GM12875 (cell line): ENCODE data around the gene GADD45A.
"Not testable (repeated sequence)": the region's sequence is repeated elsewhere in the genome, so short reads cannot be mapped to it uniquely, and the experiment has no call there.

Experiments used
- H3K4me3 ChIP-seq: one replicate; pipeline ENCODE4 v1.5.1; 2011; ENCODE audit warnings: low read depth, low read length, control low read depth
- CTCF ChIP-seq: IDR thresholded peaks from 2 replicates; pipeline ENCODE4 v1.5.1; 2011; ENCODE audit warnings: low read depth, mild to moderate bottlenecking, control low read depth, inconsistent platforms, low read length, moderate library complexity, borderline replicate concordance; ENCODE audit not compliant: insufficient read depth

GADD45A gene

GRCh38 chr1:67652800-67653199 lies 32.2 kb upstream of the GADD45A start:
- no peak for TF ChIP-seq CTCF

GRCh38 chr1:67653304-67653703 lies 31.7 kb upstream of the GADD45A start:
- H3K4me3 ChIP-seq: no peak overlapping the region
- TF ChIP-seq CTCF: no peak

More at GRCh38 chr1:67652800-67653199, 32.2 kb upstream of the GADD45A start:
- no peak overlapping the region for H3K4me3 ChIP-seq

GRCh38 chr1:67655581-67655980 lies 29.4 kb upstream of the GADD45A start:
- TF ChIP-seq CTCF: no peak
- no peak overlapping the region for H3K4me3 ChIP-seq

- not testable (repeated sequence) for H3K4me3 ChIP-seq
Measured at GRCh38 chr1:67657152-67657551, 27.8 kb upstream of the GADD45A start.

- no peak for TF ChIP-seq CTCF
Measured at GRCh38 chr1:67659229-67659628, 25.8 kb upstream of the GADD45A start.

GRCh38 chr1:67662884-67663283 lies 22.1 kb upstream of the GADD45A start:
- no peak for TF ChIP-seq CTCF
- no peak overlapping the region for H3K4me3 ChIP-seq

More at GRCh38 chr1:67659229-67659628, 25.8 kb upstream of the GADD45A start:
- H3K4me3 ChIP-seq: no peak overlapping the region

GRCh38 chr1:67664048-67664447 lies 21.0 kb upstream of the GADD45A start:
- no peak overlapping the region for H3K4me3 ChIP-seq
- no peak for TF ChIP-seq CTCF

GRCh38 chr1:67665307-67665706 lies 19.7 kb upstream of the GADD45A start:
- H3K4me3 ChIP-seq: not testable (repeated sequence)
